Measurements from ENCODE around the gene UBE2O. TPM values are rescaled to one million over a fixed set of nuclear protein-coding genes. Genes with fewer than 3 reads are reported as not detected.
A peak's percentile ranks its signal among the peaks of the same experiment; 100 is the strongest.

Gene UBE2O
- total and polyA plus RNA-seq, 2 donors (not counting 3 experiments of a cell fraction or from before 2014, with no cell fraction given), result 13.9 to 34.1 TPM

DNA sequence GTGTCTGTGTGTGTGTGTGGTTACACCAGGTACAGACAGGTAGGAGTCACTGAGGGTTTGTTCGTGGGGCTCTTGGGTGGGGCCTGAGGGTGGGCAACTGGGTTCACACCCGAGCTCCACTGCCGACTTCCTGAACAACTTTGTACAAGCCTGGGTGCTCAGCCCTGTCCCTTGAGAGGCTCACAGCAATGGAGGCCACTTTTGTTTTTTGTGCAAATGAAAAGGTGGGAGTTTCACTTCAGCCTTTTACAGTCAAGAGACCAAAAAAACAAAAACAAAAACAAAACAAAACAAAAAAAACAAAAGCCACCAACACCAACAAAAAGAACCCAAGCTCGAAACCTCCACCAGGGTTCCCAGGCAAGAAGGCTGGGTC lies 45.9 kb upstream of the UBE2O start:
- POLR2A ChIA-PET, result interaction anchor here (0.5 kb wide), 1 partner anchor 812 kb away, joined by 3 read pairs; no protein-coding TSS in a partner anchor
- no peak for FAIRE-seq
- Histone ChIP-seq H3K4me2 (ENCODE audit: insufficient read depth, low read length) (no peak overlapping the region), H3K27me3 (ENCODE audit: control insufficient read depth in 2 of 2, insufficient read depth in 2 of 2, low read length in 2 of 2) (no peaks in the 10 kb centered on the region), H3K27ac (ENCODE audit: insufficient read depth, low read depth, low read length) (peak overlapping the region; percentile 93), H3K4me3 (replicated peaks in 1 of 3; ENCODE audit: insufficient read depth in 1 of 3, low read depth in 1 of 3, low read length in 3 of 3) (no peak overlapping the region), H3K9me1 (replicated peaks; ENCODE audit: control insufficient read depth, extremely low read depth, insufficient read depth, low read length) (no peaks in the 10 kb centered on the region), H3K9me3 (replicated peaks; ENCODE audit: control insufficient read depth, insufficient read depth, low read length) (no peaks in the 10 kb centered on the region), H3K4me1 (ENCODE audit: control insufficient read depth, extremely low read depth, insufficient read depth, low read length) (peaks cover 36% of the 10 kb centered on the region), H4K20me1 (replicated peaks; ENCODE audit: control insufficient read depth, extremely low read depth, insufficient read depth, low read length) (no peaks in the 10 kb centered on the region), H3K36me3 (ENCODE audit: control insufficient read depth in 2 of 2, extremely low read depth in 1 of 2, insufficient read depth in 2 of 2, low read length in 2 of 2) (no peaks in the 10 kb centered on the region), H2AFZ (ENCODE audit: low read depth, low read length) (no peak overlapping the region), H3K79me2 (ENCODE audit: control insufficient read depth, insufficient read depth, low read length) (peaks cover 19% of the 10 kb centered on the region), H3K9ac (replicated peaks; ENCODE audit: extremely low read depth, insufficient read depth, low read length) (peak overlapping the region; percentile 72)
- intact Hi-C loops (cut with micrococcal nuclease), result loop anchor here (1.0 kb wide), 1 partner anchor 14 kb away; no protein-coding TSS in a partner anchor
- TF ChIP-seq POLR2A (IDR thresholded peaks at IDR 0.05; ENCODE audit: low read depth, low read length) (no peak), POLR2AphosphoS5 (IDR thresholded peaks at IDR 0.05; ENCODE audit: insufficient read depth, low read depth, low read length) (no peak), EZH2 (IDR thresholded peaks at IDR 0.05; ENCODE audit: borderline replicate concordance, low read depth, low read length, severe bottlenecking) (no peak), GATA2 (IDR thresholded peaks at IDR 0.05; ENCODE audit: insufficient read depth, insufficient read length, low read depth, low read length) (no peak), JUN (IDR thresholded peaks at IDR 0.05; ENCODE audit: borderline replicate concordance, insufficient read depth, insufficient read length, low read depth) (no peak)
- TF ChIP-seq, protein P1, sequence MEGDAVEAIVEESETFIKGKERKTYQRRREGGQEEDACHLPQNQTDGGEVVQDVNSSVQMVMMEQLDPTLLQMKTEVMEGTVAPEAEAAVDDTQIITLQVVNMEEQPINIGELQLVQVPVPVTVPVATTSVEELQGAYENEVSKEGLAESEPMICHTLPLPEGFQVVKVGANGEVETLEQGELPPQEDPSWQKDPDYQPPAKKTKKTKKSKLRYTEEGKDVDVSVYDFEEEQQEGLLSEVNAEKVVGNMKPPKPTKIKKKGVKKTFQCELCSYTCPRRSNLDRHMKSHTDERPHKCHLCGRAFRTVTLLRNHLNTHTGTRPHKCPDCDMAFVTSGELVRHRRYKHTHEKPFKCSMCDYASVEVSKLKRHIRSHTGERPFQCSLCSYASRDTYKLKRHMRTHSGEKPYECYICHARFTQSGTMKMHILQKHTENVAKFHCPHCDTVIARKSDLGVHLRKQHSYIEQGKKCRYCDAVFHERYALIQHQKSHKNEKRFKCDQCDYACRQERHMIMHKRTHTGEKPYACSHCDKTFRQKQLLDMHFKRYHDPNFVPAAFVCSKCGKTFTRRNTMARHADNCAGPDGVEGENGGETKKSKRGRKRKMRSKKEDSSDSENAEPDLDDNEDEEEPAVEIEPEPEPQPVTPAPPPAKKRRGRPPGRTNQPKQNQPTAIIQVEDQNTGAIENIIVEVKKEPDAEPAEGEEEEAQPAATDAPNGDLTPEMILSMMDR (IDR thresholded peaks at IDR 0.05; ENCODE audit: extremely low read depth in 1 of 2, insufficient read depth in 1 of 2, low read depth in 1 of 2, low read length in 2 of 2), result no peak
- TF ChIP-seq, protein P2, sequence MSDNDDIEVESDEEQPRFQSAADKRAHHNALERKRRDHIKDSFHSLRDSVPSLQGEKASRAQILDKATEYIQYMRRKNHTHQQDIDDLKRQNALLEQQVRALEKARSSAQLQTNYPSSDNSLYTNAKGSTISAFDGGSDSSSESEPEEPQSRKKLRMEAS (IDR thresholded peaks at IDR 0.05; ENCODE audit: insufficient read depth, insufficient read length), result no peak
- no TSS peak for BruUV-seq (replicated peaks)
- dilution Hi-C loops (cut with MboI; ENCODE audit: extremely low pct_ligation_motif_present, low sequenced_read_pairs), result no loop called here
- DNase-seq (ENCODE audit: low read depth, low spot score), result no peak
- CTCF ChIA-PET, result interaction anchor here (0.6 to 3.0 kb wide), 7 partner anchors 8 to 101 kb away, joined by 3 to 20 read pairs (median 5); partner anchors contain the start of gene AANAT
